C4-2B (cell line): ENCODE results near the gene MOB2.

ENCODE experiments used
- H3K27ac ChIP-seq: fragments of 450-650 bp; 2 replicates; pipeline ENCODE4 v1.5.1; 2017
- ZFX ChIP-seq: fragments of 450-650 bp; IDR thresholded peaks from 2 replicates; pipeline ENCODE4 v1.6.1; 2017
- TF ChIP-seq, protein P1 (sequence below): fragments of 450-650 bp; conservative IDR thresholded peaks from 2 replicates; pipeline ENCODE4 v1.5.1; 2017; ENCODE audit warnings: mild to moderate bottlenecking

MOB2 gene

GRCh38 chr11:1450344-1450875, 36.2 kb downstream of the MOB2 start:
- H3K27ac ChIP-seq = no peak overlapping the region
- TF ChIP-seq ZFX = no peak
- TF ChIP-seq, protein P1, sequence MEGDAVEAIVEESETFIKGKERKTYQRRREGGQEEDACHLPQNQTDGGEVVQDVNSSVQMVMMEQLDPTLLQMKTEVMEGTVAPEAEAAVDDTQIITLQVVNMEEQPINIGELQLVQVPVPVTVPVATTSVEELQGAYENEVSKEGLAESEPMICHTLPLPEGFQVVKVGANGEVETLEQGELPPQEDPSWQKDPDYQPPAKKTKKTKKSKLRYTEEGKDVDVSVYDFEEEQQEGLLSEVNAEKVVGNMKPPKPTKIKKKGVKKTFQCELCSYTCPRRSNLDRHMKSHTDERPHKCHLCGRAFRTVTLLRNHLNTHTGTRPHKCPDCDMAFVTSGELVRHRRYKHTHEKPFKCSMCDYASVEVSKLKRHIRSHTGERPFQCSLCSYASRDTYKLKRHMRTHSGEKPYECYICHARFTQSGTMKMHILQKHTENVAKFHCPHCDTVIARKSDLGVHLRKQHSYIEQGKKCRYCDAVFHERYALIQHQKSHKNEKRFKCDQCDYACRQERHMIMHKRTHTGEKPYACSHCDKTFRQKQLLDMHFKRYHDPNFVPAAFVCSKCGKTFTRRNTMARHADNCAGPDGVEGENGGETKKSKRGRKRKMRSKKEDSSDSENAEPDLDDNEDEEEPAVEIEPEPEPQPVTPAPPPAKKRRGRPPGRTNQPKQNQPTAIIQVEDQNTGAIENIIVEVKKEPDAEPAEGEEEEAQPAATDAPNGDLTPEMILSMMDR = no peak

GRCh38 chr11:1449490-1450243, 36.9 kb downstream of the MOB2 start:
- H3K27ac ChIP-seq = no peak overlapping the region
- TF ChIP-seq ZFX = no peak
- TF ChIP-seq, protein P1 = no peak

DNA sequence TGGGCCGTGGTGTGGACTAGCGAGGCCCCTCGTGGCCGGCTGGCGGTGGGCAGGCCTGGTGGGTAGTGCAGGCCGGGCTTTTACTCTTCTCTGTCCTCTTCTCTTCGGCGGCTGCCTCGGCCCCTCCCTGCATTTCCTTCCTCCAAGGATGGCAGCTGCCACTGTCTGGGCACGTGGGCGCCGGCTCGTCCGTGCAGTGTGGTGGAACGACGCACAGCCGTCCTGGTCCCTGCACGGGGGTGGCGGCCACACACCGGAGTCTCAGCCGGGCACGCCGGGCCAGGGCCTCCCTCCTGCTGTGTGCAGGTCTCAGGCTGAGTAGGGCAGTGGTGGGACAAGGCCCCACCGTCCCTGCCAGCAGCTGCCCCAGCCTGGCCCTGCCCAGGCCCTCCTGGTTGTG, 37.7 kb downstream of the MOB2 start:
- TF ChIP-seq, protein P1 = no peak
- TF ChIP-seq ZFX = no peak
- no peak overlapping the region for H3K27ac ChIP-seq

DNA sequence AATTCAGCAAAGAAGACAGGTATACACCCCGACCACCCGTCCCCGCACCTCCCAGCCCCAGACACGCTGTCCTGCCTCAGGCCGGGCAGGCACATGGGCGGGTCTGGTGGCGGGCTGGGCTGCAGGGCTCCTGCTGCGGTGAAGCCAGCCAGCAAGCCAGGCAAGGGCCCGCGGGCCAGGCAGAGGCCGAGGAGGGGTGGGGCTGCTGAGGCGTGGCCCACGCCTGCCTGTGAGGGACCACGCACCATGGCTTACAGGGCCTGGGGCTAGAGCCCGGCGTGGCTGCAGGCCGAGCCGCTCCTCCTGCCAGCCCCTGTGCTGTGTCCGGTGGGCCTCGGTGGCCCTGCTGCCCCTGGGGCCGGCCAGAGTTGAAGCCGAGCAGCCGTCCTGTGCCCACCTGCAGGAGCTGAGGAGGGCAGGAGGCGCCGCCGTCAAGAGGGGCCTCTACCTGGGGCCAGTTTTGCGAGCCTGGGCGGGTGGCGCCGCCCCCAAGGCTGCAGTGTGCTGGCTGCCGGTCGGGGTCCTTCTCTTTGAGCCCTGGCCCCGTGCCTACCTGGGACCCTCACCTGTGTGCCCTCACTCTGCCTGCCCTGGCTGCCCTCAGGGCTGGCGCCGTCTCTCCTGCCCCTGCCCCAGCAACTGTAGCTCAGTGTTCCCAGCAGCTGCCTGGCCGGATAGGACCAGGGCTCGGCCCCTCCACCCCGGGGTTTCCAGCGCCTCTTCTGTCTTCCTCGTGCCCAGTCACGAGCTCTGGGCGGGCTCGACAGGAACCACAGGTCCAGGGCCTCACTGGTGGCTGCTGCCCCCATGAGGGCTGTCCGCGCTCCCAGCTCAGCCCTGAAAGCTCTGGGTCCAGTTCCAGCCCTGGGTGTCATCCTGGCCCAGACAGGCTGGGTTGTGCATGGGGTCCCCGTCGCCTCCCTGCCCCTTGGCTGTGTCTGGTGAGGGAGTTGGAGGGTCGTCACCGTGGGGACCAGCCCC, 38.4 kb downstream of the MOB2 start:
- H3K27ac ChIP-seq = no peak overlapping the region

DNA sequence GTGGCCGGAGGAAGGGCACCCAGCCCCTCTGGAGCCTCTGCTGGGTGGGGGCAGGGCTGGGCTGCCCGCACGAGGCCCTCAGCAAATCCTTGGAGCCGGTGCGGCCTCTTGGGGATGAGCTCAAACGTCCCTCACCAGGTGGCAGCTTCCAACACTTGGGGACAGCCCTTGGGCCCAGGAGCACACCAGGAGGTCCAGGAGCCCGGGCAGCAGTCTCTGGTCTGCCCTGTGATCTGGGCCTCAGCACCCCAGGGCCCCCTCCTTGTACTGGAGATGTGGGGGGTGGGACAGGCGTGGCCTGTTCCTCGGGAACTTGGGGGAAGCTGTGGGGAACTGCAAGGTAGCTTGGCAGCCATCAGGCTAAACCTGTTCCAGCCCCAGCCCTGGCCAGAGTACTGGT, 40.0 kb downstream of the MOB2 start:
- TF ChIP-seq, protein P1 = no peak
- no peak for TF ChIP-seq ZFX
- no peak overlapping the region for H3K27ac ChIP-seq

More for the DNA sequence above, 38.4 kb downstream of the MOB2 start:
- TF ChIP-seq, protein P1 = no peak
- no peak for TF ChIP-seq ZFX

GRCh38 chr11:1445741-1446445, 40.7 kb downstream of the MOB2 start:
- TF ChIP-seq, protein P1 = no peak
- no peak for TF ChIP-seq ZFX
- H3K27ac ChIP-seq = no peak overlapping the region
